Effector CD8-positive, alpha-beta T cell (primary cell): ENCODE results near the gene NCDN.
"Not testable (repeated sequence)": the region's sequence is repeated elsewhere in the genome, so short reads cannot be mapped to it uniquely, and the experiment has no call there.

ENCODE experiments used
- DNase-seq: peaks from one replicate; lab custom pipeline; 2025; lab: John Stamatoyannopoulos, UW

NCDN gene

GRCh38 chr1:35571263-35571662 is 13.7 kb downstream of the NCDN start:
- no peak for DNase-seq

- DNase-seq = no peak
Observed at GRCh38 chr1:35572296-35572695, 14.7 kb downstream of the NCDN start.

GRCh38 chr1:35573198-35574124 is 15.9 kb downstream of the NCDN start, which contains the start of gene TFAP2E:
TFAP2E (plus strand) TSS chr1:35573314; CDS start chr1:35573578, 264 bp downstream.
- no peak for DNase-seq

- DNase-seq = no peak
Observed at GRCh38 chr1:35574125-35574654, 16.6 kb downstream of the NCDN start.

GRCh38 chr1:35574655-35575415 is 17.2 kb downstream of the NCDN start:
- DNase-seq = no peak

GRCh38 chr1:35575416-35575958 is 17.9 kb downstream of the NCDN start:
- DNase-seq = no peak

- DNase-seq = no peak
Observed at GRCh38 chr1:35576061-35576765, 18.6 kb downstream of the NCDN start.

- DNase-seq = not testable (repeated sequence)
Observed at GRCh38 chr1:35576766-35577070, 19.1 kb downstream of the NCDN start.

- DNase-seq = peak; percentile 31
Observed at GRCh38 chr1:35577071-35577998, 19.7 kb downstream of the NCDN start.

- no peak for DNase-seq
Observed at GRCh38 chr1:35580949-35581388, 23.4 kb downstream of the NCDN start.

- DNase-seq = not testable (repeated sequence)
Observed at GRCh38 chr1:35581621-35582020, 24.0 kb downstream of the NCDN start.

- no peak for DNase-seq
Observed at GRCh38 chr1:35585281-35585680, 27.7 kb downstream of the NCDN start.

- DNase-seq = not testable (repeated sequence)
Observed at GRCh38 chr1:35585805-35586204, 28.2 kb downstream of the NCDN start.

GRCh38 chr1:35586808-35587207 is 29.2 kb downstream of the NCDN start:
- DNase-seq = no peak

- DNase-seq = no peak
Observed at GRCh38 chr1:35587736-35588135, 30.1 kb downstream of the NCDN start.

- no peak for DNase-seq
Observed at GRCh38 chr1:35588197-35588910, 30.8 kb downstream of the NCDN start.

- no peak for DNase-seq
Observed at GRCh38 chr1:35589516-35590427, 32.2 kb downstream of the NCDN start.

- no peak for DNase-seq
Observed at GRCh38 chr1:35590476-35591040, 33.0 kb downstream of the NCDN start.

GRCh38 chr1:35591211-35591610 is 33.6 kb downstream of the NCDN start:
- DNase-seq = no peak
